Activated CD4-positive, alpha-beta T cell treated with anti-CD3 and anti-CD28 coated beads, Interleukin-2, amount 50 U/mL, for 16 hours (primary cell): ENCODE data around the gene SLC2A4.

ENCODE experiments used
- DNase-seq: peaks from one replicate; pipeline ENCODE4 v3.0.0-alpha.2; 2020

SLC2A4 gene

DNA sequence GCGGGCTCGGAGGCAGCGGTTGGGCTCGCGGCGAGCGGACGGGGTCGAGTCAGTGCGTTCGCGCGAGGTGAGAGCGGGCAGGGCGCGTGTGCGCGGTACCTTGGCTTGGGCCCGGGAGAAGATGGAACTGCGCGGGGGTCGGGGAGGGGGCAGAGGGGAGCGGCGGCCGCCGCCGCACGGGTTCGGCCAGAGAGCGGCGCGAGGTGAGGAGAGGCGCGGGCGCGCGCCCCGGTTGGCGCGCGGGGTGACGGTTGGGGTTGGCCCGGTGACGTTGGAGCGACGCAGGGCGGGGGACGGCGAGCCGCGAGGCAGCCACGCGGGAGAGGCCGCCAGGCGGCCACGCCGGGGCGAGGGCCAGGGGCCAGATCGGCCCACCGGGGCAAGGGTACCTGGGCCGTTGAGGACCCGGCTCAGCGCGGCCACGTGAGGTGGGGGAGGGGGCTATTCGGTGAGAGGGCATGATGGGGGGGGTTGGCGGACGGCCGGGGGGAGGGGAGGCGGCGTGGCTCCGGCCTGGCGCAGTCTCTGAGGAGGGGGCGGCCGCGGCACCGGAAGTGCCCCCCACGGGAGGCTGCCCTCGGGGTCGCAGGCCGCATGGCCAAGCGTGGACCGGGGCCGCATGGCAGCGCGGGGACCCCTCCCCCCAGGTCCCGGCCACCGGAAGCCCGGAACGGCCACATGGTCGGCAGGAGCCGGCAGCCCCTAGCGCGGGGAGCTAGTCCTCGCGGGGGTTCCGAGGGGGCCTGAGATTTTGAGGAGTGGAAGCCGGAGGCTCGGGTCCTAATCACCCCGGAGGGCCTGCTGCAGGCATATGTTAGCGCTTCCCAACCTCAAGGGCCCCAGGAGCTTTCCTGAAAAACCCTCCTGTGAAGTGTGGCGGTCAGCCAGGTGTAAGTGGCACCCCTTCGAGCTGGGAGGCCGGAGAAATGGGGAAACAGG is 26.4 kb downstream of the SLC2A4 start:
- DNase-seq, result peak; percentile 52

DNA sequence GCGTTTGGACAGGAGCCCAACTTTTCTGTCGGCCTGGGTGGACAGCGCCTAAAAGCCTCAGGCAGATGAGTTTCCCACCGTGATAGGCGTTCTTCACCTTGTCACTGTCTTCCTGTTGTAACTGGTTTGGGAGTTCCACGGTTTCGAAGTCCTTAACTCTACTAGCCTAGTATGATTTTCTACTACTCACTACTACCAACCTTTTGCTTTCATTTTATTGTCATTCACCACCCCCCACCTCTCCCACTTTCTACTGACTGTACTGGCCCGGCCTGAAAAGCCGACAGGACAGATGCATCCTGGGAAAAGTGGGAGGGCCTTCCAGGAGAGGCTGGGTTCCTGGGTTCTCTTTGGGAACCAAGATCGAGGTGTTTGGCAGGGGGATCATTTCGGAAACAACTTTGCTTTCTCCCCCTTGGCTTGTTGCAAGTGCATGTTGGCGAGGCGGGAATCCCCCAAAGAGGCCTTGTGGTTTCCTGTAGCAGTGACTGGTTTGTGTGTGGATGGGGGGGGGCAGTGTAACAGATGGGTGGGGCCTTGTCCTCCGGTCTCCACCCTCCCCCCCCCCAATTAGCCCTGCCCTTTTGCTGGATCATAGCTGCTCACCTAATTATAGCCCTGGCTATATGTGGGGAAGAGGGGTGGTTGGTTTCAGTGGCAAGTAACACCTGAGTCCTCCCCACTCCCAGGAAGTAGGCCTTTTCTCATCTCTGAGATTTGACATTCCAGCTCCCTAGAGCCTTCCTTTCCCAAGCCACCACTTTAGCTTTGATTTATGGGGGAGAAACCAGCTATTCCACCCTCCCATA is 27.3 kb downstream of the SLC2A4 start:
- peak; percentile 89 for DNase-seq

DNA sequence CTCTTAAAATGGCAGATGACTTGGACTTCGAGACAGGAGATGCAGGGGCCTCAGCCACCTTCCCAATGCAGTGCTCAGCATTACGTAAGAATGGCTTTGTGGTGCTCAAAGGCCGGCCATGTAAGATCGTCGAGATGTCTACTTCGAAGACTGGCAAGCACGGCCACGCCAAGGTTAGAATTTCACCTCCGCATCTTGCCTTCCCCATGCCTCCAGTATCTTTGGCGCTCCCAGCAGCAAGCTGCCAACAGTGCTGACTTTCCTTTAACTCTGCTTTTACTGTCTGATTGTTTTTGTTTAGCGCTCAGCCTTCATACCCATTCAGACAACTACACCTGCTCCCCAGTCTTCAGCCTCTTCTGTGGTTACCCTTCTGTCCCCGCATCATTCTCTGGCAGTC is 28.1 kb downstream of the SLC2A4 start:
- no peak for DNase-seq

DNA sequence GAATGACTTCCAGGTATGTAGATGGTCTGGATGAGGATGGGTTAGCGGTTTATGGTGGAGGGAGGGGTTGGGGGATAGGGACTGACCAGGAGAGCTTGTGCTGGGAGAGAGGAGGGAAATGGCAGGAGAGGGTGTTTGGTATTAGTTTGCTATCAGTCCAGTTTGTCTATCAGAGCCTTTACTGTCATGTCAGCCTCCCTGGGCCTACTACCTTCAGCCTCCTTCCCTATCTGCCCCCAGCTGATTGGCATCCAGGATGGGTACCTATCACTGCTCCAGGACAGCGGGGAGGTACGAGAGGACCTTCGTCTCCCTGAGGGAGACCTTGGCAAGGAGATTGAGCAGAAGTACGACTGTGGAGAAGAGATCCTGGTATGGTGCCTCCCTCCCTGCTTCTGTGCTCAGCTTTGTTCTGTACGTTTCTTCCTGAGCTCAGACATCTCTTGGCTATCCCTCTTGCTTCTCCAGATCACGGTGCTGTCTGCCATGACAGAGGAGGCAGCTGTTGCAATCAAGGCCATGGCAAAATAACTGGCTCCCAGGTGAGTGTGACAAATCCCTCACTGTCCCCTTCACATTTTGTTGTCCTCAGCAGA is 29.7 kb downstream of the SLC2A4 start:
- no peak for DNase-seq

DNA sequence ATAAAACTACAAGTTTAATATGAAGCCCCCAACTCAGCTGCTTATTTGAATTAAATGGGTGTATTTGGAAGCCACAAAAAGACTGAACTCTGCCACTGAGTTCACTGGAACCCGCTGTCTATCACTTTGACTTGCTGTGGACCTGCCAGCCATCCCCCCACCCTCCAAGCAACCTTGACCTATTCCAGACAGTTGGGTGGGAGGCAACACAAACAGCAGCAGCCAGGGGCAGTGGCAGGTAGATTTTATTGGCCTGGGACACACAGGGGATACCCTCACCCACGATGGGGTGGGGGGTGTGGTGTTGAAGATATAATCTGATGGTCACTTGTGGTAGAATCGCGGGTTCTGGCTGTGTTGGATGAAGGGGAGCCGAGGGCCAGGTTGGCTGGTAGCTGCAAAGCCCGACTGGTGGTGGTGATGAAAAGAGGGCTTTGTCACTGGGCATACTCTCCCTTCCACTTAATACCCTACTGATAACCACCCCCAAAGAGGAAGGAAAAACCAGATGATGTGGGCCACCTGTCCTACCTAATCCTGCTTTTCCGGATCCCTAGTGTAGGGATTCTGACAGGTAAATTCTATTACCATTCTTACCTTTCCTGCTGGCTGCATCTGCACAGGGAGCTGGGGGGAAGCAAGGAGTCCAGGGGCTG is 31.0 kb downstream of the SLC2A4 start:
- no peak for DNase-seq

DNA sequence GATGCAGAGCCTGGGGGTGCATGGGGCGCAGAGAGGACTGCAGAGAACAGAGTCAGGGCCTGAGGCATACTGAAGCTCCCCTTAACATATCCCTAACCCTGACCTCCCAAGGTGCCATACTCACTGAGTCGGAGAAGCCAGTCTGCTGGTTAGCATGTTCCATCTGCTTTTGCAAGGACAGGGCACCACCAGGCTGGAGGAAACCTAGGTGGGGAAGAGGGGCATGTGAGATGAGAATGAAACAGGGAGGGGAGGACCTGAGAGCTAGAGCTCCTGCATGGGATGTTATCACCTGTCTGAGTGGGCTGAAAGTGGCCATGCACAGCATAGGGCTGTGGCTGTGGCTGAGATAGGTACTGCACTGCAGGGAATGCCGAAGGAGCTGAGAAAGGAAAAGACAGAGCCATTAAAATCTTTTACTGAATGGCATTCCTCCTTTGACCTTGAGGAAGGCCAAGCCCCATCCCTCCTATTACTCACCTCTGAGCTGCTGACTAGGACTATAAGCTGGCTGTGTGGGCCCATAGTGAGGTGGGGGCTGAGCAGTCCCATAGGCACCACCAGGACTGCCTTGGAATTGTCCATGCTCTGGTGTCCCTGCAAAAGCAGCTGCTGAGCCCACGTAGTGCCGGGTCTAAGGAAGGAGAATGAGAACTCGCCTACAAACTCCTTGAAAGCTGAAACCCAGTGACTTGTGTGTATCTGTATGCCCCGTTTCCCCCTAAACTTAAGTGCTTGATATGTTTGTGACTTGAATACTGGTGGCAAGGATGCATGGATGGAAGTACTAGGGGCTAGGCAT is 31.8 kb downstream of the SLC2A4 start:
- DNase-seq, result no peak

DNA sequence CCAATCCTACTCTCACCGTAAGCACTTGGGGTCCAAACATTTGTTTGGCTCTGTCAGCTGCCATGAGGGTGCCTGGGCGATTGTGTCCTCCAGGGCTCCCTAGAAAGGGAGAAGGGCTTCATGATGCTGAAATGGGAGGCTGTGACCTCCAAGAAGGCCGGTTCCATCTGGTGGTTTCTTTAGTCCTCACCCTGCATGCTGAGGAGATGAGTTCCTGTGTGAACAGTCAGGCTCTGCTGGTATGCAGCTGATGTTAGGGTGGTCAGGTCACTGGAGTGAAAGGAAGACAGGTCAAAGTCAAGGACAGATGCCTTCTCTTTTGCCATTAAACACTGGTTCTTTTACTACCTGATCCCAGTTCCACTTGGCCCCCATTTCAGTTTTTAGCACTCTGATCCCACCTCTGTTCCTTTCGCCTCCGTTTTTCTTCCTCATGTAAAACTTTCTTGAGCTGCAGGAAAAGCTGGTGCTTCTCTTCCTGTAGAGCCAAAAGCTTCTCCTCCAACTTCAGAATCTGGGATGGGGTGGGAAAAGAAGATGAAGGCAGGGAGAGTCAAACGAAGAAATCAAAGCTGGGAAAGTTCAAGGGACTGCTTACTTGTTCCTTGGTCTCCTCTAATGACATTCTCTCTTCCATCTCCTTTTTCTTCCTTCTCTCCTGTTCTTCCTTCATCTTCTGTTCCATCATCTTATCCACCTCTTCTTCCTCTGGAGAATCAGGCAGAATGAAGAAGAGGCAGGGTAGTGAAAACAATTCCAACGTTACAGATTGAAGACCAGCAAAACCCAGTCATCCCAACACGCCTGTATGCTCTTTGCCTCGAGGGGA is 32.6 kb downstream of the SLC2A4 start:
- no peak for DNase-seq

DNA sequence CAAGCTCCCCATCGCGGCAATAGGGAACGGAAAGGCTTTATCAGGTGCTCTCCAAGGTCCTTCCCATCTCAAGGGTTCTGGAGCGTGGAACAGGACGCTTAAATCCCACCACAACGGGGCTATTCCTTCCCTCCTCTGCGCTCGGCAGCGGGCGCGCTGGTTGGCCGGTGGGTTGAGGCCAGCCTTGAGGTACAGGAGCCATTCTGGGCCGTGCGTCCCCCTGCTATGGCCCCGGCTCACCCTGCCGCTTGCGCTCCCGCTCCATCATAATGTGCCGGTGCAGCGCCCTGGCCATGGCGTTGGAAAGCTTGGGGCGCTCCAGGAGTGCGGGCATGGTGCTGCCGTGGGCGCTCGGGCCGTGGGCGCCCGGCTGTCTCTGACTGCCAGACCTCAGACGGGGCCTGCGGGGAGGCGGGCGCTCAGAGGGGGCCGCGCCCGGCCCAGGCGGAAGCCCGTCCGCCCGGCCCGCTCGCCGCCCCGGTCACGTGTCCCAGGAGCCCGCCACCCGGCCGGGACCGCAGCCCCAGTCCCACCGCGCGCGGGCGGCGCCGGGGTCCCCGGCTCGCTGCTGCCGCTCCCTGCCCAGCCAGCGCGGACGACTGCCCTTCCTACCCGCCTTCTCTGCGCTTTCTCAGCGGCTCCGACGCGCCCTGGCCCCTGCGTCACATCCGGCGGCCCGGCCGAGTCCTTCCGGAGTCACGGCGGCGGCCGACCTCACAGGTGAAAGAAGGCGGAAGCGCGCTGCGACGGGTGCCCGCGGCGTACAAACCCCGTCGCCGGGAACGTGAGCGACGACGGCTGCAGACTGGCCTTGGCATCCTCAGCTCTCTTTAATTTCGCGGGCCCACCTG is 33.4 kb downstream of the SLC2A4 start, which contains the start of gene GPS2:
GPS2 (minus strand) TSS at position 642 of the 851 bp plus-strand sequence; CDS start at position 334, 308 bp downstream.
- DNase-seq, result peak; percentile 94

DNA sequence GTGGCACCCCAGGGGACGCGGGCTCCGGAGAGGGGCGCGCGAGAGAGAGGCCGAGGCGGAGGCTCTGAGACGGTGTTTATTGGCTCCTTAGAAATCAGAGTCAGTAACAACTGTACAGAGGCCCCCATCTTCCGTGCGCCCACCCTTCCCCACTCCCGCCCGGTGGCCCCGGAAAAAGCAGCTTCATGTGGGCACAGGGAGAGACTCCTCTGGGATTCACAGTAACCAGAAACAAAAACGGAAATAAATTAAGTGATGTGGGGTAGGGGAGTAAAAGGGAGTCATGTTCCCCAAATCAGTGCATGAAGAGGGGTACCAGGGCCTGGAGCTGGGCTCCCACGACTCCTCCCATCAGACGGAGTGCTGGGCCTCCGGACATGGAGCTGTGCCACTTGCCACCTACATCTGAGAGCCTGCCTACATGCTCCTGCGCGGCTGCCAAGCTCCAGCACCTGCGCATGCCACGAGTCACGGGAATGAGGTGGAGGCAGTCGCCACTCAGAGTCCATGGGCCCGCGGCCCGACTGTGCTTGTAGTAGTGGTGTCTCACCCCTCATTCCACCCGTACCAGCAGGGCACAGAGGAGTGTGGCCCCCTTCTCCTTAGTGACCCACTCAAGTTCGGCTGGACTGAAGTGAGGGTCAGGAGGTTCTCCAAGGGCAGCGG is 34.2 kb downstream of the SLC2A4 start:
- no peak for DNase-seq

DNA sequence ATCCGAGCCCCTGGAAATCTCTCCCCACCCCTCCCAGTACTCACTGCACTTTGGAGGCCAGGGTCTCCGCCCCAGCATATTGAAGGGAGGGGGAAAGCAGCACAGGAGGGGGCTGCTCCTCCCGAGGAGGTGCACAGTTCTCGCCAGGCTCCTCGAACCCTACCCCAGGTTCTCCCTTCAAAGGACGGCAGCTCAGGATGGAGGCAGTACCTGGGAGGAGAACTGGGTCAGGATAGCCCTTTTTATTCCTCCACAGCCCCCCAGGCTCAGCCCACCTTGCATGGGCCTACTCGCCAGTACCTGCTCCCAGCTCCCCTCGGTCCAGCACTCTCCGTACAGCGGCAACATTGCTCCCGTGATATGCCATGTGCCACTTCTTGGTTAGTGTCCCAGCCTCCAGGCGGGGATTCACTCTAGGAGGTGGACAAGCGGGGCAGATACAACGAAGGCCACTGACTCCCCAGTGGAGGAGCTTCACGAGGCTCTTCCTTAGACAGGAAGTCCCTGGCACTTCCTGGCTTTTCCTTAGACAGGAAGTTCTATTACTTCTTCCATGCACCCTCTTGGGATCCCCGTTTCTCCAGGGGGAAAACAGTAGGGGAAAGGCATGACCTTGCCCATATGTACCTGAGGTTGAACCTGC is 35.8 kb downstream of the SLC2A4 start:
- no peak for DNase-seq

DNA sequence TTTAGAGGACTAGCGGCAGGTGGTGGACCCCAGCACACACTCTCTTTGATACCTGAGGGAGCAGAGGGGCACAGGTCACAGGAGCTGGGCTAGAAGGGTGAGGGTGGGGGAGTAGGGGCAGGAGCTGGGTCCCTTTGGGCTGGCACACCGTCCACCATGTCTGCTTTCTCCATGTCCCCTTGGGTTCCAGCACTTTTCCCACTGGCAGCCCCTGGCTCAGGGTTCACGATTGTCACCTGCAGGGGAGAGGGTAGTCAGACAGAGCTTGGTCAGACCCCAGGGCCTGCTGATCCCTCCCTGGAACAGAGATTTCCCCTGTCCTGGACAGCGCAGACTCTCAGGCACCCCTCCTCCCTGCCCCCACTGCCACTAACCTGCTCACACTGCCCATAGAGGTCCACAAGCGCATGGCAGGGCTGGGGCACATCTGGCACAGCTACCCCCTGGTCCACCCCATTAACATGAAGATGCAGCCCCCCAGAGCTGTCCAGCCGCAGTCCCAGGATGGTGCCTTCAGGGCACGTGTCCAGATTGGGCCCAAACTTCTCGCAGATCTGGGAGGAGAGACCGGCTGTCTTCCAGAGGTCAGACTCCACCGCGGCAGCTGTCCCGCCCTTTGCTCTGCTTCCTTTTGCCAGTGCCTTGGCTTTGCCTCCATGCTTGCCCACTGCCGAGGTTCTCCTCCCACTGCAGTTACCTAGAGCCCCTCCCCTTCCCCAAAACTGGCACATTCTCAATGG is 36.8 kb downstream of the SLC2A4 start:
- no peak for DNase-seq

DNA sequence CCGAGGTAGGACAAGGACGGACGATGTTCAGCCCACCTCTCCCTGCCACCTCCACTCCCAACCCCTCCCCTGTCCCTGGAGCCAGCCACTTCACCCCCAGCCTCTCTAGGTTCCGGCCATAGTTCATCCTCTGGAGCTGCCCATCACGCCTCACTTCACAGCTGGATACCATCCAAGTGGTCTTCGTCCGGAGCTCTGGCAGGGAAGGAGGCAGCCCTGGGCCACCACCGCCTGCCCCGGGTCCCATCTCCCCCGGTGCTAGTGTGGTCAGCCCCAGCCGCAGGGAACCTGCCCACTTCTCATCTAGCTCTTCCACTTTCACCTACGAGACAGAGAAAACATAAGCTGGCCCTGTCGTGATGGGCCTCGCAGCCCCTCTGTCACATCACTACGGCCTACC is 39.9 kb downstream of the SLC2A4 start:
- no peak for DNase-seq

DNA sequence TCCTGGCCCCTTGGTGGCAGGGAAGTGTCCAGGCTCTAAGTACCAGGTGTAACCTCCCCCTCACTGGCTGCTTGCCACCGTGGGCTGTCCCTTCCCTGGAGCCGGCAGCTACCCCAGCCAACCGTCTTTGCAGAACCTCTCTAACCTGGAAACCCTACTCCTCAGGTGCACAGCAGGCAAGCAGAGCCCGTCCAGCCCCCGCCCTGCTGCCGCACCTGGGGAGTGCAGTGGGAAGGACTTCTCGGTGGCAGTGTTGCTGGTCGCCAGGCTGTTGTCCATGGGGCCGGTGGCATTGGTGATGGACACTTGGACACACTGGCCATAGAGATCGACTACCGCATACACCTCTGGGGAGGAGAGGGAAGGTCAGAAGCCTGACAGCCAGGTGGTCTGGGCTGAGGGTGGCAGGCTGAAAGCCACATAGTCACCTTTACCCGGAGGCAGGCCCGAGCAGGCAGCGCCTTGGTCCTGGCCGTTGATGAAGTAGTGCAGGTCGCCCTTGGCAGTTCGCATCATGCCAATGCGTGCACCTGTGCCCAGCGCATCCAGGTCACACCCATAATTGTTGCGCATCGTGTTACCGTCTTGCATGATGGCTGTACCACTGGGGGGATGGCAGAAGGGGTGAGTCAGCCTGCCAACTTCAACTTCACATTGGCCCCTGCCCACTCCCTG is 41.1 kb downstream of the SLC2A4 start:
- DNase-seq, result no peak

DNA sequence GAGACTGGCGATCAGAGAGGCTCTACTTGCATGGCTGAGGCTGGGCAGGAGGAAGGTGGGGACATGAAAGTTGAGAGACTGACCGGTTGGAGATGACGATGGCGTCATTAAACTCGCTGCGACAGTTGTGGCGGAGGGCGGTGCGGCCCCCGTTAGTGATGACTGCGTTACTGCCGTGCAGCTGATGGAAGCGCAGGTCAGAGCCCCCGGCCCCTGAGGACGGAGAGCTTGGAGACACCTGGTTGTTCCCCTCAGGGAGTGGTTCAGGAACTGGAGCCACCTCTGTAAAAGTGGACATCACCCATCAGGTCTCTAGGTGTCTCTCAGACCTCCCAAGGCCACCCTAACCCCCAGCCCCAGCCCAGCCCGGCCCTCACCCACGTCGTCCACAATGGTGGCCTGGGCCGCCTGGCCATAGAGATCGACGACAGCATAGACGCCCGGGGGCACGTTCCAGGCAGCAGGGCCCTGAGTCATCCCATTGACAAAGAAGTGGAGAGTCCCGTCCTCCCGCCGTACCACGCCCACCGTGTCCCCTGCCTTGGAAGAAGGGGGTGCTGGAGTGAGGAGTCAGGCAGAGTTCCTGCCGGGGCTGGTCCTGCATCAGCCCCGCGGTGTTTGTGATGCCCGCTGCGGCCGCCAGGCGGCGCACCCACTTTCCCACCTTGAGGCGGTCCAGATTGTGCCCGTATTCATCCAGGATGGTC is 42.4 kb downstream of the SLC2A4 start:
- peak; percentile 63 for DNase-seq

DNA sequence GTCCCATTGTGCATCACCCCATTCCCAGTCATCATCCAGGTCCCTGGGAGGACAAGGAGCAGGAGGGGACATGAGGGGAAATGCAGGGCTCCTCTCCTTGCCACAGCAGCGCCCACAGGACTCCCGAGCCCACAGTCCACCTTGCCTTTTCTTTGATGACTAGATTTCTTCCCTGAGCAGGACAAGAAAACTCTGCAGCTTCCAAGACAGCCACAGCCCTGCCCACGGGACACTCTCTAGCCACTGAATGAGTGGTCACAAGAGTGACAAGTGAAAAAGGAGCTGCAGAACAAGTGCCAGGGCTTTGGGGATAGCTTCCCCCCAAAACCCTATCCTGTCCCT is 42.9 kb downstream of the SLC2A4 start:
- DNase-seq, result no peak

DNA sequence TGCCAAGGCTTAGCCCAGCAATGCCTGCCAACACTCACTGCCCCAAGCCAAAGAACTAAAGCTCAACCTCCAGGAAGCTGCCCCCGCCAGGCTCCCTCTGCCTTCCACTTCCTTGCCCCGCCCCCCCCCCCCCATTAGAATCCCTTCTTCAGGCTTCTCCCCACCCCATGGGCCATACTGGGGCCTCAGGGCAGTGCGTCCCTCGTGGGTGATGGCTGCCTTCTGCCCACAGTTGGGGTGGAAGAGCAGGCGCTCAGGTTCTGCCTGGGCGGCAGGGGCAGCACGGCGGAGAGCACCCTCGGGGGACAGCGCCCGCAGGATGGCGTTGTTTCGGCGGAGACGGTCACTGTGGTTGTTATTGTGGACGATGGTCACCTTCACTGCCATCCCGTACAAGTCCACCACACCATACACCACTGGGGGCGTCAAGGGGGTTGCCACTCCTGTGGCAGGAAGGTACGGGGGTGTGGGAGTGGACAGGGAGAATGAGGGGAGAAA is 43.6 kb downstream of the SLC2A4 start:
- DNase-seq, result no peak

DNA sequence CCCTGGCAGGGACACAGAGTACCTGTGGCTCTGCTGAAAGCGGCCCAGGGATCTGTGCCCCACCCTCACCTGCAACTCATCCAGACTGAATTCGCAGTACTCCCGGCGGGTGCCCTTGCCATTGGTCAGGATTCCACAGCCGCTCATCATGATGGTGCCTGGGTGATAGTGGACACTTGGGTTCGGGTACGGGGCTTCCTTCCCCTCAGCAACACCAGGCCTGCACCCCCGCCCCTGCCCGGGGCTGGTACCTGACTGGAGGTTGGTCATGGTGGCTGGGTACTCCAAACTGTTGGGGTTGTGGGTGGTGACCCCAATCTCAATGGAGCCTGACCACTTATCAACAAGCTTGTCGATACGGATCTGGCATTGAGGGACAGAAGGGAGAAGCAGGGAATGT is 44.7 kb downstream of the SLC2A4 start:
- no peak for DNase-seq
